Activated CD4-positive, alpha-beta T cell treated with anti-CD3 and anti-CD28 coated beads, Interleukin-10, Interleukin-2, amounts not matched to agents 100 ng/mL and 50 ng/mL, durations not matched to agents 16 hours and 8 hours (primary cell): ENCODE results near the gene GPATCH2.

Experiments used
- DNase-seq: peaks from one replicate; pipeline ENCODE4 v3.0.0-alpha.2; 2020

Gene GPATCH2

DNA sequence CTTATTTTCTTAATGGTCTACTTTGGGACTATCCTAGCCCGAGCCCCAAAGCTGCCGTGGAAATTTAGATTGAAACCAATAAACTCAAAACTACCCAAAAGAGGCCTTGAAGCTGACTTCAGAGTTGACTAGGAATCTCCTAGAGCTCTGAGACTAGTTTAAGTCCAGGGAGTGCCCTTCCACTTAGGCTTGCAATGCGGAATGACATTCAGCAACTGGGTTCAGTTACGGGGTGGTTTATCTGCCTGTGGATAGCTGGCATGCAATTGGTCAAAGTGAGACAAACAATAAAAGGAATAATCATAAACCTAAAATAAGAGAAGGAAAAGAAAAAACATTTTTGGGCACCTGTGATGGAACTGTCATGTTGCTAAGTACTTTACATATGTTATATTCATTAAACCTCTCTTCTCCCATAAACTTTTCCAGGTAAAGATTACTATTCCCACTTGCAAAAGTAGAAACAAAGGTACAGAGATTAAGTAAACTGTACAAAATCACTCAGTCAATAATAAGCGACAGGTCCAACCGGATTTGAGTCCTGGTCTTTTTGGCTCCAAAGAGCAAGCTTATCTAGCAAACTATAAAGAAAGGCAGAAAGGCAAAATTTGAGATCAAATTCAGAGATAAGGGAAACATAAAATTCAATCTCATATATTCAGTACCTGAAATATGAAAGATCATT is 56.5 kb downstream of the GPATCH2 start:
- no peak for DNase-seq

DNA sequence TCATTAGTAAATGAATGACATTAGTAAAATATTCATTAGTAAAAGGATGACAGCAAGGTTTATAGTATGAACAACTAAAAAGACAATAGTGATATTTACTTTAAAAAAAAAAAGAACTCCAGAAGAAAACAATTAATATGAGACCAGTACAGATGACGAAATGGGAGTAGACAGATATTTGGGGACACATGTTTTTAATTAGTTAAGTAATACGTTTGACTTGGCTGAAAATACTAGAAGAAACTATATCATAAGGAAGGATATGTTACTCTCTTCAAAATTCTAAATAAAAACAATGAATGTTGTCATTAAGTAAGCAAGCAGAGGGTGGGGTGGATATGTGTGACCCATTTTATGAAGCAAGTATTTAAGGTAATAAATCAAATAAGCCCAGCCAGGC is 61.9 kb downstream of the GPATCH2 start:
- DNase-seq = no peak

DNA sequence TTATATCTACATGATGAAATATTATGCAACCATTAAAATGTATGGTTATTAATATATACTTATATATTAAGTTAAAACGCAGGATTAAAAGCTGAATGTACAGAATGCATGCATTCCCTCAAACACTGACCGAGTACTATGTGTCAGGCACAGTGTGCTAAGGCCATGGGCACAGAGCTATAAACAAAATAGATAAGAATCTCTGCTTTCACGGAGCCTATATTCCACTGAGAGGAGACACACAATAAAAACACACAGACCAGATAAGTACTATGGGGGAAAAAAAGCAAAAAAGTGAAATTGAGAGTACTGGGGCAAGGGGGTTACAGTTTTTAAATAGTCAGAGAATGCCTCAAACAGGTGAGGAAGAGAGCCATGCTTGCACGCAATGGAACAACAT is 62.7 kb downstream of the GPATCH2 start:
- DNase-seq = no peak

DNA sequence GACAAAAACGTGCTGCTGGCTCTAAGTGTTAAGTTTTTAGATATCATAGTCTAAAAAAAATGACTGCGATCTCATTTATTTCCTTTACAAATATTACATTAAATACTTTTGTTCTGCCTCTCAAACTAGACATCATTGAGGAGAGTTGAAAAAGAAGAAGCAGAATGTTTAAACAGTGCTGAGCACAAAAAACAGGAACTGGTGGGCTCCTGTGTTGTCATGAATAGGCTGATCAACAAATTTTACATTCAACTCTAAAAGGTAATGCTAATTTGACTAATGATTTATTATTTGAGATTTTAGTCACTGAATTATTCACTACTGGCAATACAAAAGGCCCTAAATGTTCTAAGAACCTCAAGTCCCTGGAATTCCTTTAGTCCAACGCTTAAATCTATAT is 66.1 kb downstream of the GPATCH2 start:
- DNase-seq = no peak

DNA sequence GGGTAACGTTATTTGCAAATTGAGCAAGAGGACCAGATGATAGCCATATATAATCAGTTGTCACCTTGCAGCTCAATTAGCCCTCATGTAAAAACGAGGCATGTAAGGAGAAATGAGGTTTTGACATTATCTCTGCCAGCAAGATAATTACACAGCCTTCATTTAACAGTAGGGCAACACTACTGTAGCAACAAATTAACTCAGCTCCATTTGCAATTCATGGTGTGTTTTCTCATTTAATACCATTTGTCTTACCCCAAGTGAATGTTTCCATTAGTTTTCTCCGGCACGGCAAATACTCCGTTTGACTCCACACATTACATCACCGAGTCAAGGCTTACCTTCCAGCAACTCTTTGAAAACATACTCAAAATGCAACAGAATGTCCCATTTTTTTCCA is 66.7 kb downstream of the GPATCH2 start:
- DNase-seq = no peak

DNA sequence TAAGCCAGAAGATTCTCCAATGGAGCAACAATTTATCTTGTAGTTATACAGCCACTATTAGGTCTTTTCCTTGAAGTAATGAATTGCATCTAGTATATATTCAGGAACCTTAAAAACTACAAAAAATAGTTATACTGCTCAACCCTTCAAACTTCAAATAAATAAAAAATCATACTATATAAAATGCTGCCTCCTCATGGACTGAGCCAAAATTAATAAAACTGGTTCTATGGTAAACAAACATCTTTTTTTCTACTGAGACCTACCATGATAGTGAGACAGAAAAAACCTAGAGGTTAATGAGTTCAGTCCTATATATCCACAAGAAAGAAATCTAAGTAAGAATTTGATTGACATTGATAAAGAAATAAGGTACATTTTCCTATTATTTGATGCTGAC is 67.7 kb downstream of the GPATCH2 start:
- no peak for DNase-seq

DNA sequence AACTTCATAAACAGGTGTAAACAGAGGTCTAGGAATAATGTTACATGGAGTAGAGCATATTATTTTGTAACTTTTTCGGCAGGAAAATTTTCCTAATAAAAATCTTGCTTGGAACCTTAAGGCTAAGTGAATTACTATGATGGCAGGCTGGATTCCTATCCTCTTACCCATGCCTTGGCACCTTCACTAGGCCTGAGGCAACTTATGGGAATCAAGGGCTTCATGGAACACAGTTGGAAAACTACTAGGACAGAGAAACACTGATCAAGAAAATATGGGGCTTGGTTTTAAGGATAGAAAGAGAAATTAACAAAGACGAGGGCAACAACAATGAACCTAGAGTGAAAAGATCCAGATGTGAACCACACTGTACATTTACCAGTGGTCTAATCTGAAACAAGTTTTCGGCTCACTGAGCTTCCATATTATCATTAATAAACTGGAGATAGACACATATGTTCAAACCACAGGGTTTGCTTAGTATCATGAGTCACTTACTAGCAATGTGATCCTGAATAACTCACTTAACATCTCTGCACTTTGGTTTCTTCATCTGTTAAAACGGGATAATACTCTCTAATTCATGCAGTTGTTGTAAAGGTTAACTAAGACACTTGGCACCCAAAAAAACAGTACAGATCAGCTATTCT is 68.5 kb downstream of the GPATCH2 start:
- DNase-seq = no peak

DNA sequence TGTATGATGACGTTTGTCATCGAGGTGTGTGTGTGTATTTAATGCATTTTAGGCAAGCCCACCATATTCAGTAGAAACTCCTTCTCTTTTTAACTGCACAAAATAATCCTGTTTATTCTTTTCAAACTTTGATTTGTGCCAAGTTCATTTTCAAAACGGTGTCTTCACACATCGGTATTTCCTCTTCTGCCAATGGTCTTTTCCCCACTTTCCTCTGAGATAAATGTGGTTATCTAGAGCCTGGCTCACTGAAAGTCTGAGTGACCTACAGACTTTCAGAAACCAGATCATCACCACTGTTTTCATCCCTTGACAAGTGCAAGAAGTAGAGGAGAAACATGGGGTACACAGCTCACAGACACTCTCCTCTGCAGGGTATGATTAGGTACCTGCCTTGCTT is 69.4 kb downstream of the GPATCH2 start:
- no peak for DNase-seq

DNA sequence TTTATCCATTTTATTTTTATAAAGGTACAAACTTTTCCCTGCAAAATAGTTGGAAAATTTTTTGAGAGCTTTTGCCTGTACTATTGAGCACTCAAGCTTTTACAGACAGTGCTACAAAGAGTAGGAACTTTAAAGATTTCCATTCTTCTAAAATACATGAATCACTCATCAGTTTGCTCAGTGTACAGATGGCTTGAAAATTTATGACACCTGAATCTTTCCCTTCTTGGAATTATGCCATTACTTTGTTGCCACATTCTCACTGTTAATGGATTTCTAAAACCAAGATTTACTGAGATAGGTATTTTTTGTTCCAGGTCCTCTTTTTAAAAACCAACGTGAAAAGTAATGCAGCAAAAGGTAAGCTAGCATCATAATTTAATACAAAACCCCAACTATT is 76.0 kb downstream of the GPATCH2 start:
- no peak for DNase-seq

DNA sequence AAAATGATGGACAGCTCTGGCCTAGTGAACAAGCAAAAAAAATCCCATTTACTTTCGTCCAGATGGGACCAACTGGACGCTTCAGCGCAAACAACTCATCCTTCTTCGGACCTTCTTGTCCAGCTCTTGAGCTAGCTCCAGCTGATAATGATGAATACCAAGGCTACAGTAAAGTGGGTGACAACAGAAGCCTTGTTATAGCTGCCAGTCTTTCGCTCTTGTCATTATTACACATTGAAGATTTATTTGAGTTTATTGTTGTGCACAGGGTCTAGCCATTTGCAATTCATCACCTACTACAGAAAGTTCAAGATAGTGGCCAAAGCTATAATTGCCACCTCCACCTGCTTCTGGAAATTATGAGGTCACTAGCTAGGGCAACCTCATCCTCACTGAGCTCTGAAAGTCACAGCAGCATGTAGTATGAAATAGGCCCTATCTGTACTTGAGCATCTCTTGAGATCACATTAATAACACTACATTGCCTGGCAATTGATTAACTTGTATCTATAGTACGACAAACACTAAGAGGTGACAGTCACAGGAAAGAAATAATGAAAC is 76.9 kb downstream of the GPATCH2 start:
- DNase-seq = no peak

DNA sequence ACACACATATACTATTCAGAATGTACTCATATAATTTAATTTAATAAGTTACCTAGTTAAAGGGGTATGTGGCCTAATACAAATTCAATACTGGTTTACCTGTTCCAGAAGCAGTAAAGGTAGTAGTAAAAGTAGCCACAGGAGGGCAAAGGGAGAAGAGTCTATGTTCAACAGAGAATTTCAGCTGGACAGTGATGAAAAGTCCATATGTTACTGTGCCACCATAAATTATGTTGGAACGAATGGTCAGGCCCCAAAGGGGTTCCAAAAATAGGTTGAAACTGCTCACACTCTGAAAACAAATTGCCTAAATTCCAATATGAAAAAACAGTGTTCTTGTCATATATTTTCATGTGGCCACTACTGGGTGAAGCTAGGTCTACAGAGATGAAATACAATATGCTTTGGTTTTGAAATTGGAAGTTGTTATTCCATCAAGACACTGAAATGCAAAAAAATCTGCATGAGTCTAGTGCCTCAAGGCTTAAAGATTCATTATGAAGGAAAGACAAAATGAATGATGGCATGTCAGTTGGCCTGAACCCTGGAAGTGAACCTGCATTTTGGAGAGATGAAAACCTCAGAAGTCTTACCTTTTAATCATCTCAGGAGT is 78.4 kb downstream of the GPATCH2 start:
- no peak for DNase-seq

DNA sequence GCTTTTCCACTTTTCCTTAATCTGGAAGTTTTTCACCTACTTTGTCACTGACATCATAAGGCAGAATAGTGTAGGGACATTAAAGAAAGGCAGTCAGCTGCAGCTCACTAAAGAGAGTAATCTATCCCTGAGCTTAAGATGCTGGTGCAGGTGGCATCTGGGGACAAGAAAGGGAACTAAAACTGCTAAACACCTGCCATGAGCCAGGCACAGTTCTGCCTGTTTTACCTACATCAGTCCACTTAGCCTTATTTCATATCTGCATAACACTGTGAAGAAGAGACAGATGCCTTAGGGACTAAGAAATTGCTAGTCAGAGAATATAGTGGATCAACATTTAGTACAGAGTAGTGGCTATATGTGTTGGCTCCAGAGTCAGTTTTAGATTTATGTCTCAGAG is 88.1 kb downstream of the GPATCH2 start:
- no peak for DNase-seq

DNA sequence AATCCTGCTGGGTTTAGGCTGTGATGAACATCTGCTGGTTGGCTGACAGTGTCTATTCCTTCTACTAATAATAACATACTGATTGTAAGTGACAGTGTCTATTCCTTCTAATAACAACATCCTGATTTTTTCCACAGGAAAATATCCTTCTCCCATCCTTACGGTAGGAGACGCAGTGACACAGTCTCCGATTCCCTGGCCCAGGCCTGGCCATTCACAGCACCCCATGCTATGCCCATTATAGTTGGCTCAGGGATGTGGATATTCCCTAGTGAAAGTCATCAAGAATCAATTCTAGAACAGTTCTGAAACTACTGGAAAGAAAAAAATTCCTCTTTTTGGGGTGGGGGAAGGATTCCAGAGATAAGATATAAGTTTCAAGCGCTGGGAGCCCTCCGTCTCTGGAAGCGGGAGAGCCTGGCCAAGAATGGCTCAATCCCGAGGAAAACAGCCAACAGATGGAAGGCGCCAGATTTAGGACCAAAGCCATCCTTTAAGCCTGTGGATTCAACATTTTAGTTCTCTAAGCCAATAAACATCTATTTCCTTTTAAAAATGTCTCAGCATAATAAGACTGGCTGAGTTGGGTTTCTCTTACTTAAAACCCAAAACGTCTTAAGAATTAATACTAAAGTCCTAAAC is 88.6 kb downstream of the GPATCH2 start:
- no peak for DNase-seq

DNA sequence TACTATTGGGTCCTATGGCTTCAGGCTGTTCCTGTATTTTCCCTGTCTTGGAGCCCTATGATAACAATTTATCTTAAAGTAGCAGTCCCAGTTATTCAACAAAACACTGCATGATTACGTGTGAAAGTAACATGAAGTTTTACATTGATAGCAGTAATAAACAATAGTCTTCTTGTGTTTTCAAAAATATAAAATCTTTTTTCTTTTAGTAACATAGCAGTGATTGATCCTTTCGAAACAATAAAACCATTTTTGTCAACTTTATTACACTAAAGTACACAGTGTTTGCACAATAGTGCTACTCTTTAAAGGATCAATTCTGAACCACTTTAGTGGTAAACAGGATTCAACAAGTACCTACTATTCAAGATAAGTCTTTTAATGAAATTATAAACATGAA is 90.6 kb downstream of the GPATCH2 start:
- DNase-seq = no peak

DNA sequence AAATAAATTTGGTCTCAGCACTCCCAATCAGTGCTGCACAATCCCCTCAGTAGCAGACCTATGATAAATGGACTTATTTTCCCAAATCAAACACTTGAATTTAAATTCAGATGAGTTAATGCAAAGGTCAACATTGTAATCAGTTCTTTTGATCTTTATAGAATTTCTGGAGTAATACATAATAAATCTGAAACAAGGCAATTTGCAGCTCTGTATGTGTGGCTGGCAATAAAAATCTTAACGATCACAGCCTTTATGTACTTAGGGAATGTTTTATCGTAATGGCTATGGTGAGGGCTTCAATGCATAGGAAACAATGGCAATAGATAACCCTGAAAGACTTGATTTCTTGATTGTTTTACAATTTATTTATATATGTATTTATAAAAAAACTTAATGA is 91.4 kb downstream of the GPATCH2 start:
- DNase-seq = no peak

DNA sequence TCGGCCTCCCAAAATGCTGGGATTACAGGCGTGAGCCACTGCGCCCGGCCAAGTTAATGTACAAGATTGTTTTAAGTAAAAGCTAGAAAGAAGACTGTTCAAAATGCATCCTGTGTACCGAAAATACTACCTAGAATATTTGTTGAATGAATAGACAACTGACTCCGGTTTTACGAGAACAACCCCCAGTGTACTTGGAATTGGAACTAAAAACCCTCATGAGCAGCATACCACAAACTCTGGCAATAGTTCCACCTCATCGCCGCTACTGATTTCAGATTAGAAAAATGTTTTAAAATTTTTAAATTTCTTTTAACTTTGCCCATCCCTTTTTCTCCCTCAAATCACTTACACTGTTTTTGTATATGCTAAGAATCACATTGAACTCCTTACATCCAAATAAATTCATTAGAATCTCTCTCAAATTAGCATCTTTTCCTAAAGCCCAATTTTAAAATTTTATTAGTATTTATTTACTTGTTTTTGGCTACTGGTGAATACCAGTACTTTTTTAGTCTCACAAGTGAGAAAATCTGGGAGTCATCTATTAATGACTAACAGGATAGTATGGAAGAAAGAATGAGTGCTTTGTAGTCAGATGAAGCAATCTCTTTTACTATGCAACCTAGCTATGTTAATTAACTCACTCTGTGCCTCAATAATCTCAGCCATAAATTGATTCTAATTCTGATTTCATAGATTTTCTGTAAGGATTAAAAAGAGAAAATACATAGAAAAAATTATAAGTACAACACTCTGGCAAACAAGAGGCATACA is 95.1 kb downstream of the GPATCH2 start:
- DNase-seq = no peak

DNA sequence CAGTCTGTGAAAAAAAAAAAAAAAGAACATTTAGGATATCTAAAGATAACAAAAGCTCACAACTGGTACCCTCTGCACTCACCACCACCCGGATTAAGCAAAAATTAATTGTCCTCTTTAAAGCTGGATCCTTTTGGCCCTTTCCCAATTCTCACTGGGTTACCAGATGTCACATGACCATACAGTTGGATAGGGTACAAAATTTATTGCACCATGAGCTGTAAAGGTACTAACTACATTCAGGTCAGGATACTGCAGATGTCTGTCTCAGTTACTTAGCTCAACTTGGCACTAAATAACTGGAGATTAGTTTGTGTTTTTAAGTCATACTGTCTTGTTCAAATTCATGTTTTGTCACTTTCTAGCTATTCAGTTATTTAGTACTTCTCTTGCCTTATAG is 96.3 kb downstream of the GPATCH2 start:
- no peak for DNase-seq

DNA sequence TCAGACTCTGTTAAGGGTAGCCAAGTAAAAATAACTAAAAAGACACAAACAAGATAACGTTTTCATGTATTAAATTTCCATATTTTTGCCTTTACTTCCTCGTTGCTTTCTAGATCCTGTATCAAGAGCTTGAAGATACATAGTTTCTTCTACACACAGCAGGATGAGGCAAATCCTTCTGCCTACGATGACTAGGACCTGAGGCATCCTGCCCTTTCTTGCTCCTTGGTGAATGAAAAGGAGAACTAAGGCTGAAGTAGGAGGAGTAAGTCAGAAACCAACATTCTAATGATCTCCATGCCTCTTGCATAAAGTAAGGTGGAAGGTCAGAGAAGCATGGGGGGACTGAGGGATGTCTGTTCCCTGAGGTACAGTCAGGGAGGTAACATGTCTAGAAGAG is 102.6 kb downstream of the GPATCH2 start:
- no peak for DNase-seq

DNA sequence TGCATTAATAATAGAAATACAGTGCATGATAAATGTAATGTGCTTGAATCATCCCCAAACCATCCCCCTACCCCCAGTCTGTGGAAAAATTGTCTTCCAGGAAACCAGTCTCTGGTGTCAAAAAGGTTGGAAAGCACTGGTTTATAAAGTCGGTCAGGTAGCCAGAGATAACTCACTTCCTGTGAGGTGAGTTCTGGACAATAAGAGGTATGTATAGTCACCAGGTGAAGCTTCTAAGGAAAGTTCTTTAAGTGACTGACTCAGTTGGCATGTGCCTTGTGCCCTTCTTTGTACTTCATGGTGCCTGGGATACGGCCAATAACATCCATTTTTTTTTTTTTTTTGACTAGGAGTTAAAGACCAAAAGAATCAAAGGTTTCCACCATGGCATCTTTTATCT is 103.7 kb downstream of the GPATCH2 start:
- no peak for DNase-seq

DNA sequence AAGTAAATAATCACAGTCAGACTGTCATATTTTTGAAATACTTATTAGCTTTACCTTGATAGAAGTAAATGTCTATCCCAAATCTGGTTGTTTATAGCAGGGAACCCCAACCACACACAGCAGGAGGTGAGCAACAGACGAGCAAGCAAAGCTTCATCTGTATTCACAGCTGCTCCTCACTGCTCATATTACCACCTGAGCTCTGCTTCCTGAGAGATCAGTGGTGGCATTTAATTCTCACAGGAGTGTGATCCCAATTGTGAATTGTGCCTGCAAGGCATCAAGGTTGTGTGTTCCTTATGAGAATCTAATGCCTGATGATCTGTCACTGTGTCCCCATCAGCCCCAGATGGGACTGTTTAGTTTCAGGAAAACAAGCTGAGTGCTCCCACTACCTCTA is 104.3 kb downstream of the GPATCH2 start:
- no peak for DNase-seq

DNA sequence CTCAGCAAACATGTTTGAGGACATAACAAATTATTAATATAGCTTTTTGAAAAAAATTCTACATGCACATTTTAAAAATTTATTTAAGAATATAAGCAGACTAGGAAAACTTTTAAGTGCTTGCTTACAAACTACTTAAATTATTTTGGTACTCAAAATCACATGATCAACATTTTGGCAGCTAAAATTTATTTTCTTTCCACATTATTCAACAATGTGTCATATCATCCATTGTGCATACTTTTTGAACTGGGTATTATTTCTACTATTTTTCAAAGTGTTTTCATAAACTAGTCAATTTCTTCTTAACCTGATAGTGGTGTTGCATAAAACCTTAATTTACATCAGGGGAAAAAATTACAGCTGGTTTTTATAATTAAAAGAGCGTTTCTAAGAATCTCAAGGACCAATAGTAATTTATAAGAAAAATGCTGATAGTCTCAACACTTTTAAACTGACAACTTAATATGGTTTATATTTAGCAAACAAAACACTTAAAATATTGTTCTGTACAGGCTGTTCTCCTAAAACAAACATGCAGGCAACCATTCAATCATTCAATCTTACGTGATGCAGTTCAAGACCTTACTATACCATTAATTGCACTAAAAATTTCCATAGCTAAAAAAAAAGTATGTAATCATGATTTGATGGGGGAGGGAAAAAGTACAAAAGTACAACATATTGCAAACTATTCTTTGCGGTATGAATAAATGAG is 105.0 kb downstream of the GPATCH2 start:
- no peak for DNase-seq

DNA sequence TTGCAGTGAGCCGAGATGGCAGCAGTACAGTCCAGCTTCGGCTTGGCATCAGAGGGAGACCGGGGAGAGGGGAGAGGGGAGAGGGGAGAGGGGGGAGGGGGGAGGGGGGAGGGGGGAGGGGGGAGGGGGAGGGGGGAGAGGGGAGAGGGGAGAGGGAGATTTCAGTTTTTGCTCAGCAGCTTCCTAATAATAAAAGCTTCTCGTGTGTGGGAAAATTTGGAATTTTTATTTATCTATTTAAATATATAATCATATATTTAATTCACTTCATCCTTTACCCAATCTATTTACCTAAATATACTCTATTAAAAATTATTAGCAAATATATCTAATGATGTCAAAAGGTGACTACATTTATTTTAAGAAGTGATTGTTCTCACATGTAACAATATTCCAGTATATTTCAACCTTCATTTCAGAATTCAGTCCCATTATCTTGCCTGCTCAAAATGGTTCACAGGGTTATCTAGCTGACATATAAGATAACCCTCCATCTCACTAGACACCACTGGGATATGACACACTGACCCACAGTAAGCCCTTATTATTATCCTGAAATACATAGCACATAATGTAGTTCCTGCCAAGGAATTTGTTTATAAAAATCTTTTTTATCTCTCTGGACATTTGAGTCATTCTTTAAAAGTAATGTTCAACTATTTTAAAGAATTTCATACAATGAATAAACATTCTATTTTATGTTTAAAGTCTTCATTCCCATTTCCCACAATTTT is 105.9 kb downstream of the GPATCH2 start:
- DNase-seq = no peak
